Activated T-helper 1 cell treated with anti-CD3 and anti-CD28 coated beads, Interleukin-2, amount 50 U/mL, for 16 hours (primary cell): ENCODE results near the gene TMEM205.
"Not testable (repeated sequence)": the region's sequence is repeated elsewhere in the genome, so short reads cannot be mapped to it uniquely, and the experiment has no call there.

Experiments used
- DNase-seq, 2 donors: peaks; one replicate each; pipeline ENCODE4 v3.0.0-alpha.2; 2020; ENCODE audit warnings: low read depth in 1 of 2, low spot score in 1 of 2

Gene TMEM205

GRCh38 chr19:11373166-11373884 is 27.3 kb upstream of the TMEM205 start:
- DNase-seq = no peak

- DNase-seq = no peak
Observed at GRCh38 chr19:11370744-11371143, 24.7 kb upstream of the TMEM205 start.

GRCh38 chr19:11367528-11367927 is 21.5 kb upstream of the TMEM205 start:
- DNase-seq = no peak

- no peak for DNase-seq
Observed at GRCh38 chr19:11365557-11366117, 19.6 kb upstream of the TMEM205 start.

- DNase-seq = no peak
Observed at GRCh38 chr19:11364935-11365334, 18.9 kb upstream of the TMEM205 start.

- no peak for DNase-seq
Observed at GRCh38 chr19:11364296-11364904, 18.3 kb upstream of the TMEM205 start.

GRCh38 chr19:11363881-11364280 is 17.8 kb upstream of the TMEM205 start:
- DNase-seq = no peak

GRCh38 chr19:11361771-11362731 is 16.0 kb upstream of the TMEM205 start:
- no peak for DNase-seq

GRCh38 chr19:11361037-11361770 is 15.1 kb upstream of the TMEM205 start:
- DNase-seq = no peak

- DNase-seq = no peak
Observed at GRCh38 chr19:11359421-11359820, 13.4 kb upstream of the TMEM205 start.

- no peak for DNase-seq
Observed at GRCh38 chr19:11356676-11357550, 10.8 kb upstream of the TMEM205 start.

- no peak for DNase-seq
Observed at GRCh38 chr19:11356074-11356397, 10.0 kb upstream of the TMEM205 start.

GRCh38 chr19:11355160-11356073 is 9.3 kb upstream of the TMEM205 start, which contains the start of gene PLPPR2:
PLPPR2 (plus strand) TSS chr19:11355432; CDS start chr19:11357674, 2,242 bp downstream.
- peak; percentile 51 to 63 for DNase-seq

- DNase-seq = not testable (repeated sequence)
Observed at GRCh38 chr19:11354102-11354501, 8.0 kb upstream of the TMEM205 start.

- no peak for DNase-seq
Observed at GRCh38 chr19:11349171-11349570, 3.1 kb upstream of the TMEM205 start.

- DNase-seq = no peak
Observed at GRCh38 chr19:11347546-11348039, 1.5 kb upstream of the TMEM205 start.

- DNase-seq = no peak
Observed at GRCh38 chr19:11345122-11345803, 805 bp downstream of the TMEM205 start.

- no peak for DNase-seq
Observed at GRCh38 chr19:11342429-11342828, 3.6 kb downstream of the TMEM205 start.
